Measurements from ENCODE around the gene IL1B.

GRCh38 chr2:112790305-112790704, 46.3 kb downstream of the IL1B start:
- TF ChIP-seq, protein P1, sequence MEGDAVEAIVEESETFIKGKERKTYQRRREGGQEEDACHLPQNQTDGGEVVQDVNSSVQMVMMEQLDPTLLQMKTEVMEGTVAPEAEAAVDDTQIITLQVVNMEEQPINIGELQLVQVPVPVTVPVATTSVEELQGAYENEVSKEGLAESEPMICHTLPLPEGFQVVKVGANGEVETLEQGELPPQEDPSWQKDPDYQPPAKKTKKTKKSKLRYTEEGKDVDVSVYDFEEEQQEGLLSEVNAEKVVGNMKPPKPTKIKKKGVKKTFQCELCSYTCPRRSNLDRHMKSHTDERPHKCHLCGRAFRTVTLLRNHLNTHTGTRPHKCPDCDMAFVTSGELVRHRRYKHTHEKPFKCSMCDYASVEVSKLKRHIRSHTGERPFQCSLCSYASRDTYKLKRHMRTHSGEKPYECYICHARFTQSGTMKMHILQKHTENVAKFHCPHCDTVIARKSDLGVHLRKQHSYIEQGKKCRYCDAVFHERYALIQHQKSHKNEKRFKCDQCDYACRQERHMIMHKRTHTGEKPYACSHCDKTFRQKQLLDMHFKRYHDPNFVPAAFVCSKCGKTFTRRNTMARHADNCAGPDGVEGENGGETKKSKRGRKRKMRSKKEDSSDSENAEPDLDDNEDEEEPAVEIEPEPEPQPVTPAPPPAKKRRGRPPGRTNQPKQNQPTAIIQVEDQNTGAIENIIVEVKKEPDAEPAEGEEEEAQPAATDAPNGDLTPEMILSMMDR (IDR thresholded peaks at IDR 0.05; ENCODE audit: low read depth, low read length), result no peak
- TF ChIP-seq POLR2A (IDR thresholded peaks at IDR 0.05; ENCODE audit: extremely low read depth, insufficient read length) (no peak), MYC (IDR thresholded peaks at IDR 0.05; ENCODE audit: low read depth, low read length) (no peak)
- TF ChIP-seq, protein P2, sequence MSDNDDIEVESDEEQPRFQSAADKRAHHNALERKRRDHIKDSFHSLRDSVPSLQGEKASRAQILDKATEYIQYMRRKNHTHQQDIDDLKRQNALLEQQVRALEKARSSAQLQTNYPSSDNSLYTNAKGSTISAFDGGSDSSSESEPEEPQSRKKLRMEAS (IDR thresholded peaks at IDR 0.05; ENCODE audit: low read depth, low read length), result no peak

All from NB4 (cell line).